ENCODE data around the gene ZNF747. TPM values are rescaled to one million over a fixed set of nuclear protein-coding genes. Genes with fewer than 3 reads are reported as not detected.

Gene ZNF747
- 10 to 100 TPM in 1 of 2 donors, 1 to 10 TPM in 1; 9.8 to 11.7 TPM for total RNA-seq
- long read RNA-seq, transcript ZNF747-202 (2 exons, 3,504 nt) = major isoform, 5 of 14 reads
- long read RNA-seq, partial matches to known transcripts = 0 of 14 reads
- long read RNA-seq, other reads (novel, unspliced or antisense) = 7 of 14 reads

- peak; percentile 92 to 93 for DNase-seq
- intact Hi-C loops (cut with DNase I, micrococcal nuclease) = loop anchor here in 1 of 2 donors (10.0 kb wide), 1 partner anchor 90 kb away; the partner anchor contains the start of gene SEPHS2
- peak; percentile 85 for ATAC-seq
Observed at GRCh38 chr16:30534368-30535105, at the start of gene ZNF747. ZNF747 (minus strand) TSS chr16:30534858; CDS start chr16:30534679, 179 bp downstream.

DNA sequence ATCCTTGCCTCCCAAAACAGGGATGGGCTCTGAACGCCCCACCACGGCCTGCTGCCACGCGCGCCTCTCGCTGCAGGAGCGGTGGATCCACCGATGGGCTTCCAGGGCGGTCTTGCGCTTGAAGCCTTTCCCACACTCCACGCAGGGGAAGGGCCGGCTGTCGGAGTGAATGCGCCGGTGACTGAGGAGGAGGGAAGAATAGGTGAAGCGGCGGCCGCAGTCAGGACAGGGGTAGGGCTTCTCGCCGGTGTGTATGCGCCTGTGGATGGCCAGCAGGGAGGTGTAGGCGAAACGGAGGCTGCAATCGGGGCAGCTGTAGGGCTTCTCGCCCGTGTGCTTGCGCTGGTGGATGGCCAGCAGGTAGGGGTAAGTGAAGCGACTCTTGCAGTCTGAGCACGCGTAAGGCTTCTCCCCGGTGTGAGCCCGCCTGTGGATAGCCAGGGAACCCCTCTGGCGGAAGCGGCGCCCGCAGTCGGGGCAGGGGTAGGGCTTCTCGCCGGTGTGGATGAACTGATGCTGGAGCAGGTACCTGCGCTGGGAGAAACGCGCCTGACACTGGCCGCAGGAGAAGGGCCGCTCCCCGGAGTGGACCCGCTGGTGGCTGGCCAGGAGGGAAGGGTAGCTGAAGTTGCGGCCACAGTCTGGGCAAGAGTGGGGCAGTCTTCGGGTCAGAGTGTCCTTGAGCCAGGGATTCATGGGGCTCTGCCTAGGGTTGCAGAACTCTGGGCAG lies 48.1 kb upstream of the ZNF747 start:
- ATAC-seq (no peak), DNase-seq (no peak)
- intact Hi-C loops (cut with DNase I, micrococcal nuclease) = no loop called here

- ATAC-seq (no peak), DNase-seq (no peak)
- intact Hi-C loops (cut with DNase I, micrococcal nuclease) = no loop called here
Observed at GRCh38 chr16:30581457-30581856, 46.8 kb upstream of the ZNF747 start.

DNA sequence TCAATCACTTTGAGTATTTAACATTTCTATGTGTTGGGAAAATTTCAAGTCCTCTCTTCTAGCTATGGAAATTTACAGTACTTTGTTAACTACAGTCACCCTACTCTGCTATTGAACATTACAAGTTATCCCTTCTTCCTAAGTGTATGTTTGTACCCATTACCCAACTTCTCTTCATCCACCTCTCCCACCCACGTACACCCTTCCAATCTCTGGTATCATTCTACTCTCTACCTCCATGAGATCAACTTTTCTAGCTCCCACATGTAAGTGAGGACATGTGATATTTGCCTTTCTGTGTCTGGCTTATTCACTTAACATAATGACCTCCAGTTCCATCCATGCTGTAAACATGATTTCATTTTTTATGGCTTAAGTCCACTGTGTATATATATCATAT lies 40.0 kb upstream of the ZNF747 start:
- intact Hi-C loops (cut with DNase I, micrococcal nuclease) = no loop called here
- DNase-seq (no peak), ATAC-seq (no peak)

GRCh38 chr16:30571445-30572322 lies 37.0 kb upstream of the ZNF747 start, which contains the start of gene ZNF688:
ZNF688 (minus strand) TSS chr16:30571714; CDS start chr16:30571629, 85 bp downstream.
- intact Hi-C loops (cut with DNase I, micrococcal nuclease) = no loop called here
- ATAC-seq = peak; percentile 83
- peak; percentile 94 to 97 for DNase-seq

DNA sequence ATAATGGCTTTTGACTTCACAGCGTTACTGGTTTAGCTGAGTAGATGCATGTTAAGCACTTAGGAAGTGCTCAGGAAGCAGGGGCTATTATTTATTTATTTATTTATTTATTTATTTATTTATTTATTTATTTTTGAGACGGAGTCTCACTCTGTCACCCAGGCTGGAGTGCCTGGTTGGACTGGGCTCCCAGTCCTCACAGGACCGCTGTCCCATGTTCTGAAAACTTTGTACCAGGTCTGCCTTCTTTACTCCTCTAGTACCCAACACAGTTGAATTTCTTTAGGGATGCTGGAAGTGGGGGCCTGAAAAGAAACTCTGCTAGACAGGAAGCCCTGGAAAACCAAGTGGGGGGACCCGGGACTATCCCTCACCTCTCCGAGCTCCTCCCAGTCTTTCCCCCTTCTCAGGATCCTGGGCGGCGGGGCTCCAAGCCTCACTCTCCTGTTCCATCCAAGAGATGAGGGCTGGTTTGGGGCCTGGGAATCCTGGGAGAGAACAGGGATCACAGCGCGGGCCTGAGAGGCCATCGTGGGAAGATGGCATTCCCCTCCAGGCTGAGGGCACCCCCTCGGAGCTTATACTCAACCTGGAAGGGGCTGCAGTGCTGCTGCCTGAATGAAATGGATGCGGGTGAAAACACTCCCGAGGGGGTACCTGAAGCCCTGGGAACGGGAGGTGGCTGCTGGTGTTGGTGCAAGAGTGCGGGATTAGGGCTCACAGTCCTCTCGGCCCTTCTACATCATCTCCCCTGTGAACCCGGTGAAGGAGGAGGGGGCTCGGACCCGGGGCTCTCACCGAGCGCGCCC lies 36.2 kb upstream of the ZNF747 start:
- peak in 1 of 2 donors; percentile 50 for DNase-seq
- intact Hi-C loops (cut with DNase I, micrococcal nuclease) = no loop called here
- peak; percentile 16 for ATAC-seq

DNA sequence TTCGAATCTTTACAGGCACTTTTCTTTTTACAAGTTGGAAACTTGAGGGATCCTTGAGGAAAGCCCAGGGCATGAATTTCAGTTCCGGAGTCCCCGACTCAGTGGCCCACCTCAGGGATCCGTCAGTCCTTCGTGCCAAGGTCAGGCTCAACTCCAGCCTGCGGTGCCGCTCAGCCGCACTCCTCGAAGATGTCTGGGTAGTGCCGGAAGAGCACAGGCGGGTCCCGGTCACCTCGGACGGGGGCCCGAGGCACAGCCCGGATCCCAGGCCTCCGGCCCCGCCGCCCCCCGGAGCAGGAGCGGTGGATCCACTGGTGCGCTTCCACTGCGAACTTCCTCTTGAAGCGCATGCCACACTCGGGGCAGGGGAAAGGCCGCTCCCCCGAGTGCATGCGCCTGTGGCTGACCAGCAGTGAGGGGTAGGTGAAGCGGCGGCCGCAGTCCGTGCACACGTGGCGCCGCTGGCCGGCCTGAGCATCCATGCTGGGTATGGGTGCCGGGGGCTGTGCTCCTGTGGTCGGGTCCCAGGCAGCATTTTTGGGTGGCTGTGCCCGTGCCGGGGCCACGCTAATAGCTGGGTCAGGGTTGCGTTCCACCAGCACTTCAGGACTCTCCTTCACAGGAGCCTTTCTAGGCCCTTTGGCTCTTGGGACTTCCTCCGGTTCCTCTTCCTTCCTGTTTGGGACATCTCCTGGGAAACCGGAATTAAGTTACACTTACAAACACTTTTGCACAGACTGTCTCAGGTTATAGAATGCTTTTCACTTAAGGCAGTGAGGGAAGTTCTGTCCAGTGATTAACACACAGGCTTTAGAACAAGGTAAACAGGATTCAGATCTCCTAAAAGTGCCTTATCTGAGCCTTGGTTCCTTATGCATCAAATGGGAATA lies 35.3 kb upstream of the ZNF747 start:
- no peak for ATAC-seq
- DNase-seq = no peak
- intact Hi-C loops (cut with DNase I, micrococcal nuclease) = no loop called here

GRCh38 chr16:30569281-30569680 lies 34.6 kb upstream of the ZNF747 start:
- no peak for ATAC-seq
- intact Hi-C loops (cut with DNase I, micrococcal nuclease) = no loop called here
- no peak for DNase-seq

DNA sequence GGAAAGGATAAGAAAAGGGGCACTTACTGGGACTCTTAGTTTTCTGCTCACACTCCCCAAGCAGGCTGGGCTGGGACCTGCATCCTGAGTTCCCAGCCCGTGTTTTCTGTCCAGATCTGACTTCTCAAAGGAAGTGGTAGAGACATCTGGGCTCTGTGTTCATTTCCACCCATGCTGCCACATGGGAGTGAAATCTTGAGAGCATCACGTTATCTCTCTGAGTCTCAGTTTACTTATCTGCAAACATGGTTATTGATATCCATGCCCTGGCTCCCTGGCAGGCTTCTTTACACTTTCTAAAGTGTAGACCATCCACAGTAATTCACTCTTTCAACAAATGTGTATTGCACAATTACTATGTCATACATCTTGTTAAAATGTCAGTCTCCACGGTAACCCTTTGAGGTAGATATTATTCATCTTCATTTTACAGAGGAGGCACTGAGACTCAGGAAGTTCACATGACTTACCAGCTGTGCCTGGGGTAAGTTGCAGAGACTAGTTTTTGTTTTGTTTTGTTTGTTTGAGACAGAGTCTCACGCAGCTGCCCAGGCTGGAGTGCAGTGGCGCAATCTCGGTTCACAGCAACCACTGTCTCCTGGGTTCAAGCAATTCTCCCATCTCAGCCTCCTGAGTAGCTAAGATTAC lies 33.5 kb upstream of the ZNF747 start:
- intact Hi-C loops (cut with DNase I, micrococcal nuclease) = no loop called here
- ATAC-seq (no peak), DNase-seq (no peak)

- intact Hi-C loops (cut with DNase I, micrococcal nuclease) = no loop called here
- DNase-seq (no peak), ATAC-seq (no peak)
Observed at GRCh38 chr16:30567160-30567990, 32.7 kb upstream of the ZNF747 start.

- intact Hi-C loops (cut with DNase I, micrococcal nuclease) = no loop called here
- DNase-seq (no peak), ATAC-seq (no peak)
Observed at GRCh38 chr16:30566531-30566930, 31.9 kb upstream of the ZNF747 start.

- DNase-seq (no peak), ATAC-seq (no peak)
- intact Hi-C loops (cut with DNase I, micrococcal nuclease) = no loop called here
Observed at GRCh38 chr16:30565984-30566383, 31.3 kb upstream of the ZNF747 start.

DNA sequence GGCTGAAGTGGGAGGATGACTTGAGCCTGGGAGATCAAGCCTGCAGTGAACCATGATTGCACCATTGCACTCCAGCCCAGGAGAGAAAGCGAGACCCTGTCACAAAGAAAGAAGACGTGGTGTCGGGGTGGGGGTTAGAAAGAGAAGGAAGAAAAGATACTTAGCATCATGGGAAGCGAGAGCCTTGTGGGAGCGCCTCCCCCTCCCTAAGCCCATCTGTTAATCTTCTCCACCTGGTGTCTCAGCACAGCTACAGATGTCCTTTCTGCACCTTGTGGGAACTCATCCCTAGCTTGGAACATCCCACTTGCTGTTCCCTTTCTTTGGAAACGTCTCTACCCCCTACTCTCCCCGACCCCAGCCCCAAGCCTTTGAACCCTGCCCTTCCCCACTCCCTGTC lies 30.9 kb upstream of the ZNF747 start:
- ATAC-seq (no peak), DNase-seq (no peak)
- intact Hi-C loops (cut with DNase I, micrococcal nuclease) = no loop called here

- ATAC-seq (peak; percentile 35), DNase-seq (peak; percentile 63 to 75)
- intact Hi-C loops (cut with DNase I, micrococcal nuclease) = no loop called here
Observed at GRCh38 chr16:30562021-30562420, 27.4 kb upstream of the ZNF747 start.

DNA sequence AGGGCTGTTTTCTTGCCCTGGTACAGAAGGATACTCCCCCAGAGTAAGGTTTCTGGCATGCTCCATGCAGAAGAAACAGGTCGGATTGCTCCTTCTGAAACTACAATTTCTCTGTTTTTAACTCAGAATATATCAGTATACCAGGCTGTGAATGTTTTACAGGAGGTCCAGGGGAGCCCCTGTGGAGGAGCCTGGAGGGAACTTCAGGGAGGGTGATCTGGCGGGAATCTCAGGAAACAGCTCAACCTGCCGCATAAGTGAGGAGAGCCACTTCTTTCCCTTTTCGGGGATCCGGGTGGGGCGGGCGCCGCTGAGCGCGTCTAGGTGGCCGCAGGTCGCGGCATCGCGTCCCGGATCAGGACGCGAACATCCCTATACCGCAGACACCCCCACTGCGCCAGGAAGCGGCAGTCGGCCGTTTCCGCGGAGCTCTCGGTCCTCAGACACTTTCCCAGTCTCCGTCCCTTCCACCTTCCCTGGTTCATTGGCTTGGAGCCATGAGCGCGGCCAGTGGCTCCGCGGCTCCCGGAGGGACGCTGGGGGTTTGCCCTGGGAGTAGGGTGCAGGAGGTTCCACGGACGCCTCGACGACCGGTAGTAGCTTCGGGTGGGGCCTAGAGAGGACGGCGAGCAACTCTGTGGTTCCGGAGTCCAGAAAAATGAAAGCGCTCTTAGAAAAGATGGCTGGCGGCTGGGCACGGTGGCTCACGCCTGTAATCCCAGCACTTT lies 26.6 kb upstream of the ZNF747 start:
- peak; percentile 1 for ATAC-seq
- peak in 1 of 2 donors; percentile 56 for DNase-seq
- intact Hi-C loops (cut with DNase I, micrococcal nuclease) = no loop called here
